MV-4-11 (cell line): ENCODE measurements around the gene YY1.
"Not testable (repeated sequence)": the region's sequence is repeated elsewhere in the genome, so short reads cannot be mapped to it uniquely, and the experiment has no call there.

Experiments
- DNase-seq: peaks from one replicate; lab custom pipeline; 2025; lab: John Stamatoyannopoulos, UW

YY1 gene

DNA sequence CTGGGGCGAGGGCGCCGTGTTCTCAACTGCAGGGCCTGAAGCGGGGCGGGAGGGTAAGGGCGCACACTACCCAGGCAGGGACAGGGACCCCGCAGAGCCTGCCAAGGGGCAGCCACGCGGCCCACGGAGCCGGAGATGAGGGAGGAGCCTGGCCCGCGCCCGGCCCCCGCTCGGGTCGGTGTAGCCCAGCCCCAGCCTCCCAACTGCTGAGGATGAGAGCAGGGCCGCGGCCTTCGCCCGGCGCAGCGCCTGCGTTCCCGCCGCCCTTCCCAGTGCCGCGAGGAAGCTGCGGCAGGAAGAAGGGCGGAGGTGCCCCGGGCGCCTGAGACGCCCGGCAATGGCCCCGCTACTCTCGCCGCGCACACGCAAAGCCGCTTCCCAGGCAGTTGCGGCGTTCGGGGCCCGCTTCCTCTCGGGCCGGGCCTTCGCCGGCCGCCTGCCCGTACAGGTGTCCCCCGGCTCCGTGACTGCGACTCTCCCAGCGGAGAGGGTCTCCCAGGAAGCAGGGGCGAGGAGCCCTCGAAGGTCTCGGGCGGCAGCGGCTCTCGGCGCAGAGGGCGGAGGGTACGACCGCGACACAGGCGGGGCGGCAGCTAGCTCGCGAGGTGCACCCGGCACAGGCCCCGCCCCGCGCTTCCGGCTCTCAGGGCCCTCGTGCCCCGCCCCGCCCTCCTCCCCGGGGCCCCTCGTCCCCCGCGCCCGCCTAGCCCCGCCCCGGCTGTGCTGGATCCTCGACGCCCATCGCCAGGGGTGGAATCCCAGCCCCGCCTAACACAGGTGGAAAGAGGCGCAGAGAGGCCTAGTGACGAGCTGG is 24.8 kb upstream of the YY1 start:
- DNase-seq, result peak; percentile 79

- DNase-seq, result no peak
These were observed 24.2 kb upstream of the YY1 start for GRCh38 chr14:100214770-100215083.

DNA sequence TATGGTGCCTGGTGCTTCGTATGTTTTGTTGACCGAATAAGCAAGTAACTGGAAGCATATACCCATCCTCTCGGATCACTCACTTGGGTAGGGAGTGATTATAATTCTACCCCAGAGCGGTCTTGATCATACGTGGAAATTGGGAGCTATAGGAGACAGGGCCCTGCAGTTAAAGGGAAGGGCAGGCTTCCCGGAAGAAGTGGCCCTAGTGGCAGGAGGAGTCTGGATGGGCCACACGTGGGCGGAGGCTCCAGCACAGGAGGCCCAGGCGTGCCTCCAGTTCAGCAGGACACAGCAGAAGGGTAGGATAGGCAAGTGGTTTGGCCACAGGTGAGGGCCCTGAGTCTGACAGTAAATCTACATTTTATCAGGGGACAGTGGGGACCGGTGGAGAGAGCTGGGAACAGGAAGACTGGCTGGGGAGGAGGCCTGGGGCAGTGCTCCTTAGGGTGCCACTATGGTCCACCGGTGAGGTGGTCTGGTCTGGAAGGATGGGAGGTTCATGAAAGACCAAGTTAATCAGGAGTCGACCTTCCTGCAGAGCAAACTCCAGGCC is 23.5 kb upstream of the YY1 start:
- no peak for DNase-seq

GRCh38 chr14:100219126-100219785 is 19.7 kb upstream of the YY1 start:
- DNase-seq, result no peak

DNA sequence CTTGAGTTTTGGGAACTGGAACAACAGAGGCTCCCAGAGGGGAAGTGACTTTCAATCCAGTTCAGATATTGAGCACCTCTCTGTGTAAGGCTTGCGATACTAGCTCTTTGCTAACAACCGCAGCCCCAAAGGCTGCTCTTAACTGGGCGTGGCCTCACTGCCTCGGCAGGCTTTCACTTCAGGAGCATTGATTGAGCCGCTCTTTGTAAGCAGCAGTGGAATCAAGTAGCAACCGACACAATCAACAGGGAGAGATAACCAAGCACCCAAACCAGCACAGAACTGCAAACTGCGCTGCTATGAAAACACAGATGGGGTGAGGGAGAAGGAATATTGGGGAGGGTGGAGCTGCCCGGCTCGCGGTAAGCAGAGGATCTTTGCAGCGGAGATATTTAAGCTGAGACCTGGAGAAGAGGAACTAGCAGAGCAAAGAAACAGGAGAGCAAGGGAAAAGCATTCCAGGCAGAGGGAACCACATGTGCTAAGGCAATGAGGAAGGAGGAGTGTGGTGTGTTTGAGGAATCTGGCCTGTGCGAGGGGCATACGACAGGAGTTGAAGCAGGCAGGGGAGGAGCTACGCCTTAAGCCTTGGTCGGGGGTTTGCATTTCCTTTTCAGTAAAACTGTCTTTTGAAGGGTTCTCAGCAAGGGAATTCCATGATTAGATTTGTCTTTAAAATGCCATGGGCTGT is 17.3 kb upstream of the YY1 start:
- peak; percentile 97 for DNase-seq

GRCh38 chr14:100222224-100223093 is 16.5 kb upstream of the YY1 start:
- DNase-seq, result peak; percentile 51

- DNase-seq, result no peak
These were observed 15.4 kb upstream of the YY1 start for GRCh38 chr14:100223332-100224201.

GRCh38 chr14:100224229-100224866 is 14.6 kb upstream of the YY1 start:
- no peak for DNase-seq

- DNase-seq, result no peak
These were observed 13.8 kb upstream of the YY1 start for GRCh38 chr14:100225169-100225568.

- DNase-seq, result no peak
These were observed 8.6 kb upstream of the YY1 start for GRCh38 chr14:100230361-100230760.

DNA sequence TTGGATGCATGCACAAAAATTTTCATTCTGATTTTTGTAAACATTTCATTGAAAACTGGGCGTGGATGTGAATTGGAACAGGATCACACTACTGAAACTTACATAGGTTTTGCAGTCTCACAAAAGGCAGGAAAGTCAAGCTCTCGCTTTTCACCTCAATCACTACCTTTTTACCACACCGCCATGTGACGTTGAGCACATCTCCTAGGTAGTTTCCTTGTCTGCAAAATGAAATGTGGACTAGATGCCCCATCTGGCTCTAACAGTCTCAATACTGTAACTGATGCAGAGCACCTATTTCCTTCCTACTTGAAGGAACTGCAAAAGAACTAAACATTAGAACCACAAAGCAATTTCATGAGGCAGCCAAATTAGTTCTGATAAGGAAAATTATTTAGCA is 4.4 kb upstream of the YY1 start:
- DNase-seq, result no peak

DNA sequence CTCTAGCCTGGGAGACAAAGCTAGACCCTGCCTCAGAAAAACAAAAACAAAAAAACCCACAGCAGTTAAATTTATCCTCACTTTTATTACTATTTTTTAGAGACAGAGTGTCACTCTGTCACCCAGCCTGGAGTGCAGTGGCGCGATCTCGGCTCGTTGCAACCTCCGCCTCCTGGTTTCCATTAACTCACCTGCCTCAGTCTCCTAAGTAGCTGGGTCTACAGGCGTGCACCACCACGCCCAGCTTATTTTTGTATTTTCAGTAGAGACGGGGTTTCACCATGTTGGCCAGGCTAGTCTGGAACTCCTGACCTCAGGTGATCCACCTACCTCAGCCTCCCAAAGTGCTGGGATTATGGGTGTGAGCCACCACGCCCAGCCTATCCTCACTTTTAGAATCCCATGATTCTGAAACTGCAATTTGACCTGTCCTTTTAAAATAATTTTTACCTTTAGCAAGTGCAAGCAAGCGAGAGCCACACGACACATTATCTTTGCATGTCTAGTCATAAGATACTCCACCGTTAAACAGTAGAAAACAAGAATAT is 2.6 kb upstream of the YY1 start:
- DNase-seq, result not testable (repeated sequence)

- peak; percentile 45 for DNase-seq
These were observed 2.1 kb upstream of the YY1 start for GRCh38 chr14:100236881-100237280.

- DNase-seq, result peak; percentile 41
These were observed 1.1 kb upstream of the YY1 start for GRCh38 chr14:100237735-100238418.

DNA sequence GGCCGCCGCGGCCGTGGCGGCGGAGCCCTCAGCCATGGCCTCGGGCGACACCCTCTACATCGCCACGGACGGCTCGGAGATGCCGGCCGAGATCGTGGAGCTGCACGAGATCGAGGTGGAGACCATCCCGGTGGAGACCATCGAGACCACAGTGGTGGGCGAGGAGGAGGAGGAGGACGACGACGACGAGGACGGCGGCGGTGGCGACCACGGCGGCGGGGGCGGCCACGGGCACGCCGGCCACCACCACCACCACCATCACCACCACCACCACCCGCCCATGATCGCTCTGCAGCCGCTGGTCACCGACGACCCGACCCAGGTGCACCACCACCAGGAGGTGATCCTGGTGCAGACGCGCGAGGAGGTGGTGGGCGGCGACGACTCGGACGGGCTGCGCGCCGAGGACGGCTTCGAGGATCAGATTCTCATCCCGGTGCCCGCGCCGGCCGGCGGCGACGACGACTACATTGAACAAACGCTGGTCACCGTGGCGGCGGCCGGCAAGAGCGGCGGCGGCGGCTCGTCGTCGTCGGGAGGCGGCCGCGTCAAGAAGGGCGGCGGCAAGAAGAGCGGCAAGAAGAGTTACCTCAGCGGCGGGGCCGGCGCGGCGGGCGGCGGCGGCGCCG is 381 bp downstream of the YY1 start:
- DNase-seq, result no peak

DNA sequence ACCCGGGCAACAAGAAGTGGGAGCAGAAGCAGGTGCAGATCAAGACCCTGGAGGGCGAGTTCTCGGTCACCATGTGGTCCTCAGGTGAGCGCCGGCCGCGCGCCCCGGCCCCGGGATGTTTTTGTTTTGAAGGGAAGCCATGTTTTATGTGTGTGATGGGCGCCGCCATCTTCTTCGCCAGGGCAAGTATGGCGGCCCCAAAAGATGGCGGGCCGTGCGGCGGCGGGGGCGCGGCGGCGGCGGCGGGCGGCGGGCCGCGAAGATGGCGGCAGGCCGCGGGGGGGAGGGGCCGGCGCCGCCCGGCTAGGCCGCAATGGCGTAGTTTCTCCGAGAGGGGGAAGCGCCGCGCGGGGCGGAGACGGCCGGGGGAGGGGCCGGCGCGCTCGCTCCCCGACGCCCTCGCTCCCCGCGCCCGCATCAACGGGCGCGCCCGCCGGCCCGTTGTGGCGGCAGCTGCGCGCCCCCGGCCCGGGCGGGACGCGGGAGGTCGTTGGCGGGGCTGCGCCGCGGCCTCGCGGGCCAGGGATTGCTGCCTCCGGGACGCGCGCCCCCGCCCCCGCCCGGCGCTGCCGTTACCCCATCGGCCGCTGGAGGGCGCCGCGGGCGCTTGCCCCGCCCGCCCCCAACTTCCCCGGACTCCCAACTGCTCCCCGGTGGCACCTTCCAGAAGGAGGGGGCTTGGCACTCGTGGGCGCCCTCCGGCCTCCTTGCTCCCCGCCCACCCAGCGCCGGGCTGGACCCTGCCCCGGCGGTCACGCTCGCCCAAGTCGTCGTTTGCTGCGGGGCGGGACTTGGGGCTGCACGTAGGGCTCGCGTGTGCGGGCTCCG is 1.1 kb downstream of the YY1 start:
- peak; percentile 59 for DNase-seq

DNA sequence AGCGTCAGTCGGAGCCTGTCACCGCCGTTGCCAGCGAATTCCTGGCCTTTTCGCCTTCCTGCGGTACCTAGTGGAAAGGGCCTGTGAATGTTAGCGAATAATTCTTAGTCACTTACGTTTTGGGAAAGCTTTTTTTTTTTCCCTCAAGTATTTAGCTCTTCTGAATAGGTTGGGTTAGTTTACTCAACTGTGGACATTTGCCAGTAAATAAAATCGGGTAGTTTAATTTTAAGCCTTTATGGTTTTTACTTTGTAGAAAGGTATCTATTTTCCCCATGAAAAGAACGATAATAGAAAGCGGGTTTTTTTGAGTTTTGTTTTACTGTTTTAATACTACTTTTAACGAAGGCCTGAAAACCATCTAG is 1.7 kb downstream of the YY1 start:
- no peak for DNase-seq

- DNase-seq, result no peak
These were observed 2.3 kb downstream of the YY1 start for GRCh38 chr14:100241279-100241678.
